Measurements from ENCODE around the gene PRR20C.
"Not testable (repeated sequence)": the region's sequence is repeated elsewhere in the genome, so short reads cannot be mapped to it uniquely, and the experiment has no call there.

PRR20C gene
- long read RNA-seq, donor 1: 0 reads
- long read RNA-seq, donor 2: 0 reads
- long read RNA-seq, donor 3: 0 reads
- long read RNA-seq, donor 4: 0 reads
- long read RNA-seq, donor 5: 0 reads
- long read RNA-seq, donor 6: 0 reads
- long read RNA-seq, donor 7: 0 reads
- long read RNA-seq, donor 8: 0 reads

GRCh38 chr13:57153761-57154160 is at the start of gene PRR20C:
Gene PRR20C, plus strand, starts transcription at chr13:57154061. Its CDS starts 387 bp downstream, at chr13:57154448.
- DNase-seq: not testable (repeated sequence)

DNA sequence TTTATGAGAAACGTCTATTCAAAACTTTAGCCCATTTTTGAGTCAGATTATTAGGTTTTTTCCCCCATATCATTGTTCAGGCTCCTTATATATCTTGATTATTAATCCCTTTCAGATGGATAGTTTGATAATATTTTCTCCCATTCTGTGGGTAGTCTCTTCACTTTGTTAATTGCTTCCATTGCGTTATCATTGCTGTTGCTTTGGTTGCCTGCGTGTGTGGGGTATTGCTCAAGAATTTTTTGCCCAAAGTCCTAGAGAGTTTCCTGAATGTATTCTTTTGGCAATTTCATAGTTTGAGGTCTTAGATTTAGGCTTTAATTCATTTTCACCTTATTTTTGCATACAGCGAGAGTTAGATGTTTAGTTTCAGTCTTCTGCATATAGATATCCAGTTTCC is 38.9 kb upstream of the PRR20C start:
- DNase-seq: no peak

DNA sequence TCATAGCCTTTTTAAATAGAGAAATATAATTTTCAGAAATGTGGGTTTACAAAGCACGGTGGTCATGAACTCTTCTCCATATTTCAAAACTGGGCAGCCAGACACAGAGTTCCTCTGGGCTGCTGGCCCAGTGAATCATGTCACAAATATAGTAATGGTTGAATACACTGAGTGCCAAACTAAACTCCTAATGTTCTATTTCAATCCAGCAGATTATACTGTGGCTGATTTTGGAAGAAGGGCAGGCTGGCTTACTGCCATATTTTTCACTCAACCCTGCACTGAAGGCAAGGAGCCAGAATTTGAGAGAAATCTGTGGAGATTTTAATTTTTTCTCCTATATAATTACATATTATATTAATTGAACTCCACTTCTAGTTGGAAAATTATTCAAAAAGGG is 30.2 kb upstream of the PRR20C start:
- no peak for DNase-seq

DNA sequence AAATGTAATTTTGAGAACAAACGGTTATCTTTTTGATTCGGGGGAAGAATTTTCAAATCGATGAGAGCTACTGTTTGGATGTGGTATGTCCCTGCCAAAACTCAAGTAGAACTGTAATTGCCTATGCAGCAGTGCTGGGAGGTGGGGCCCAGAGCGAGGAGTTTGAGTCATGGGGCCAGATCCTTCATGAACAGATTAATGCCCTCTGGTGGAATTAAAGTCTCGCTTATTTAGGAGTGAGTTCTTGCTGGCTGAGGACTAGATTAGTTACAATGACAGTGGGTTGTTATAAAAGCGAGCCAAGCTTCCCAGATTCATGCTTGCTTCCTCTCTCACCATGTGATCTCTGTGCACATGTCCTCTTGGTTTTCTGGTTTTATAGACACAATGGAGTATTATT is 25.0 kb upstream of the PRR20C start:
- no peak for DNase-seq

GRCh38 chr13:57136093-57136492 is 17.8 kb upstream of the PRR20C start:
- no peak for DNase-seq

- no peak for DNase-seq
These were observed 16.3 kb upstream of the PRR20C start for GRCh38 chr13:57137585-57137984.

DNA sequence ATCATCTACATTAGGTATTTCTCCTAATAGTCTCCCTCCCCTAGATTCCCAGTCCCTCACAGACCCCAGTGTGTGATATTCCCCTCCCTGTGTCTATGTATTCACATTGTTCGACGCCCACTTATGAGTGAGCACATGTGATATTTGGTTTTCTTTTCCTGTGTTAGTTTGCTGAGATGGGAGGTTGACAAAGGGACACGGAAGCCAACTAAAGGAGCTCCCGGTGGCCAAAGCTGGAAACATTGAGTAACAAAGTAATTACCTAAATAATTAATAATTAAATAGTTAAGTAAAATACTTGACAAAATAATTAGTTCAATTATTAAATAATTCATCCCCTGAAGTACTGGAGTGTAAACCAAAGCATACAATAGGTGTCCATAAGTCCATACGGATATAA is 14.9 kb upstream of the PRR20C start:
- no peak for DNase-seq

DNA sequence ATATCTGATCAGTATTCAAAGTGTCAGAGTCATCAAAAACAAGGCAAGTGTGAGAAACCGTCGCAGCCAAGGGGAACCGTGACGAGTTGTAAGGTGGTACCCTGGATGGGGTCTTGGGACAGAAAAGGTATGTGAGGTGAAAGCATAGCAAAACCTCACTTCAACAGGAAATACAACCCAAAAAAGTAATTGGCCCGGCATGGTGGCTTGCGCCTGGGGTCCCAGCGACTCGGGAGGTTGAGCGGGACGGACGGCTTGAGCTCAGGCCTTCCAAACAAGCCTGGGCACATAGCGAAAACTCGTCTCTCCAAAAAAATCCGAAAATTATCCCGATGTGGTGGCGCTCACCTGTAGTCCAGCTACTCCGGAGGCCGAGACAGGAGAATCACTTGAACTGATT is 14.1 kb upstream of the PRR20C start:
- DNase-seq: not testable (repeated sequence)

DNA sequence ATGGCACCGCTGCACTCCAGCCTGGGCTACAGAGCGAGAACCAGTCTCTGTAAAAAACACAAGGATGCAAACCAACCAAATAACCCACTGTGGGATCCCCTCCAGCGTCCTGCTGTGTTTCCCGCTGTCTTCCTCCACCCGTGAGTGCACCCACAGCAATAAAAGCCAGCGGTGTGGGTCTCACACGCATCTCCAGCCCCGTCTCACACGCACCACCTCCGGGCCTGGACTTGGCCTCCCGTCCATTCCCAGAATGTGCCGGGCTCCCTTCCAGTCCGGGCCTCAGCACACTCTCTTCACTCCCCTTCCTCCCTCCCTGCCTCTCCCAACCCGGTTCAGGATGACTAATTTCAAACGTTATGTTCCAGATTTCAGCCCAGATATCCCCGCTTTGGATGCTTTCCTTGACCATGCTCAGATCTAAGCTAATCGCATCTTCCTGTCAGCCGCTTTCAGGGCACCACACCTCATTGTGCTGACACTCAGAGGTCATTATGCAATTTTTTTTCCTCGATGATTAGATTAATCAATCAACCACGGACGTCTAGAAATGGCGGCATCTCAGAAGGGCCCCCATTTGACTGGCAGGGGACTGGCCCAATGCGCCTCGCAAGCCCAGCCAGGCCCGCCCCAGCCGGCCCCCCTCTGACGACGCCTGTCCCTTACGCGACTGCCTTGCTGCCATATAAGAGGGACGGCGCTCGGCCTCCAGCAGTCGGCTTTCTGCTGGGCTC is 13.5 kb upstream of the PRR20C start, which contains the start of gene PRR20A:
TSS of gene PRR20A (plus strand) at position 684 of the 734 bp plus-strand sequence. CDS start 387 bp downstream, outside the sequence.
- not testable (repeated sequence) for DNase-seq

- not testable (repeated sequence) for DNase-seq
These were observed 6.7 kb upstream of the PRR20C start, which contains the start of gene PRR20B for GRCh38 chr13:57147188-57147587. Gene PRR20B, plus strand, starts transcription at chr13:57147488. Its CDS starts 387 bp downstream, at chr13:57147875.

- DNase-seq: not testable (repeated sequence)
These were observed 5.8 kb upstream of the PRR20C start for GRCh38 chr13:57148106-57148505.

DNA sequence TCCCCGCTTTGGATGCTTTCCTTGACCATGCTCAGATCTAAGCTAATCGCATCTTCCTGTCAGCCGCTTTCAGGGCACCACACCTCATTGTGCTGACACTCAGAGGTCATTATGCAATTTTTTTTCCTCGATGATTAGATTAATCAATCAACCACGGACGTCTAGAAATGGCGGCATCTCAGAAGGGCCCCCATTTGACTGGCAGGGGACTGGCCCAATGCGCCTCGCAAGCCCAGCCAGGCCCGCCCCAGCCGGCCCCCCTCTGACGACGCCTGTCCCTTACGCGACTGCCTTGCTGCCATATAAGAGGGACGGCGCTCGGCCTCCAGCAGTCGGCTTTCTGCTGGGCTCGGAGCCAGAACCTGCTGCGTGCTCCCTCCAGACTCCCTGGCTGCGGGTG is 6.5 kb downstream of the PRR20C start, which contains the start of gene PRR20D:
TSS of gene PRR20D (plus strand) at position 301 of the 400 bp plus-strand sequence. CDS start 387 bp downstream, outside the sequence.
- DNase-seq: not testable (repeated sequence)

DNA sequence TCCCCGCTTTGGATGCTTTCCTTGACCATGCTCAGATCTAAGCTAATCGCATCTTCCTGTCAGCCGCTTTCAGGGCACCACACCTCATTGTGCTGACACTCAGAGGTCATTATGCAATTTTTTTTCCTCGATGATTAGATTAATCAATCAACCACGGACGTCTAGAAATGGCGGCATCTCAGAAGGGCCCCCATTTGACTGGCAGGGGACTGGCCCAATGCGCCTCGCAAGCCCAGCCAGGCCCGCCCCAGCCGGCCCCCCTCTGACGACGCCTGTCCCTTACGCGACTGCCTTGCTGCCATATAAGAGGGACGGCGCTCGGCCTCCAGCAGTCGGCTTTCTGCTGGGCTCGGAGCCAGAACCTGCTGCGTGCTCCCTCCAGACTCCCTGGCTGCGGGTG is 13.0 kb downstream of the PRR20C start, which contains the start of gene PRR20E:
TSS of gene PRR20E (plus strand) at position 301 of the 400 bp plus-strand sequence. CDS start 387 bp downstream, outside the sequence.
- DNase-seq: not testable (repeated sequence)

GRCh38 chr13:57191667-57192066 is 37.8 kb downstream of the PRR20C start:
- no peak for DNase-seq
